ENCODE results near the gene ZBTB5.

Gene ZBTB5

DNA sequence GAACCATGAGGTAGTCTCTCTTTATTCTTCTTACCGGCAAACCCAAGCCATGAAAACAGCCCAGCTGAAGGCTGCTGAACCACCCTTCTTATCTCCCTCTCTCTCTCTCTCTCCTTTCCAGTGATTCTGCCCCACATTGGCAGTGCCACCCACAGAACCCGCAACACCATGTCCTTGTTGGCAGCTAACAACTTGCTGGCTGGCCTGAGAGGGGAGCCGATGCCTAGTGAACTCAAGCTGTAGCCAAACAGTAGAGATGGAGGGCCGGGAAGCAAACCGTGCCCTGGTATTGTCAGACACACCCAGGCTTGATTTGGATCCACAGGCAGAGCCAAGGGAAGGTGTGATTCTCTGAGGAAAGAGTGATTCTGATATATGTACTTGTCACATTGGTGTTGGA lies 28.7 kb downstream of the ZBTB5 start:
- no peak overlapping the region for H3K4me3 ChIP-seq (ENCODE audit: low read depth, low read length)
- no peak for DNase-seq (ENCODE audit: low read depth, low spot score)
- in situ Hi-C loops (cut with HindIII; ENCODE audit: low sequenced_read_pairs) = no loop called here
- TF ChIP-seq, protein P1, sequence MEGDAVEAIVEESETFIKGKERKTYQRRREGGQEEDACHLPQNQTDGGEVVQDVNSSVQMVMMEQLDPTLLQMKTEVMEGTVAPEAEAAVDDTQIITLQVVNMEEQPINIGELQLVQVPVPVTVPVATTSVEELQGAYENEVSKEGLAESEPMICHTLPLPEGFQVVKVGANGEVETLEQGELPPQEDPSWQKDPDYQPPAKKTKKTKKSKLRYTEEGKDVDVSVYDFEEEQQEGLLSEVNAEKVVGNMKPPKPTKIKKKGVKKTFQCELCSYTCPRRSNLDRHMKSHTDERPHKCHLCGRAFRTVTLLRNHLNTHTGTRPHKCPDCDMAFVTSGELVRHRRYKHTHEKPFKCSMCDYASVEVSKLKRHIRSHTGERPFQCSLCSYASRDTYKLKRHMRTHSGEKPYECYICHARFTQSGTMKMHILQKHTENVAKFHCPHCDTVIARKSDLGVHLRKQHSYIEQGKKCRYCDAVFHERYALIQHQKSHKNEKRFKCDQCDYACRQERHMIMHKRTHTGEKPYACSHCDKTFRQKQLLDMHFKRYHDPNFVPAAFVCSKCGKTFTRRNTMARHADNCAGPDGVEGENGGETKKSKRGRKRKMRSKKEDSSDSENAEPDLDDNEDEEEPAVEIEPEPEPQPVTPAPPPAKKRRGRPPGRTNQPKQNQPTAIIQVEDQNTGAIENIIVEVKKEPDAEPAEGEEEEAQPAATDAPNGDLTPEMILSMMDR (IDR thresholded peaks at IDR 0.05; ENCODE audit: low read depth, low read length) = no peak

DNA sequence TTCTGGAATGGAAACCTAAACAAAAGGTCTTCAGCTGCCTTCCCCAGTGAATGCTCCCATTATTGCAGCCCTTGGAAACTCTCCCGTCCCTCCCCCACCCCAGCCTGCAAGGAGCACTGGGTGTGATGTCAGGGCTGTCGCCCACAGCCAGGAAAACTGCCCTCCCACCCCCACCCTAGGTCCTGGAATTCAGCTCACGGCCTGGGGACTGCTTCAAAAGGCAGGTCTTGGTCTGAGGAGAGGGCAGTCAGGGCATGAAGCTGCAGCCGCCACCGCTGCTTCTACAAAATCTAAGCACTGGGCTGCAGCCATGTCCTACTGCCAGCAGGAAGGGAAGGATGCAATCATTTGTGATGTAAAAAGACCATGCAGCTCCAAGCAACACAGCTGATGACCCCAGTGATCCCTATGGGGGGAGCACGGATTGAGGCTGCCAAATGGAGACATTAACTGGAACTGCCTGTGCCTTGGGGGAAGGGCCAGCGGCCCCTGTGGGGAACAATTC lies 31.3 kb downstream of the ZBTB5 start:
- TF ChIP-seq, protein P1 (IDR thresholded peaks at IDR 0.05; ENCODE audit: low read depth, low read length) = no peak
- DNase-seq (ENCODE audit: low read depth, low spot score) = no peak
- in situ Hi-C loops (cut with HindIII; ENCODE audit: low sequenced_read_pairs) = no loop called here
- no peak overlapping the region for H3K4me3 ChIP-seq (ENCODE audit: low read depth, low read length)

DNA sequence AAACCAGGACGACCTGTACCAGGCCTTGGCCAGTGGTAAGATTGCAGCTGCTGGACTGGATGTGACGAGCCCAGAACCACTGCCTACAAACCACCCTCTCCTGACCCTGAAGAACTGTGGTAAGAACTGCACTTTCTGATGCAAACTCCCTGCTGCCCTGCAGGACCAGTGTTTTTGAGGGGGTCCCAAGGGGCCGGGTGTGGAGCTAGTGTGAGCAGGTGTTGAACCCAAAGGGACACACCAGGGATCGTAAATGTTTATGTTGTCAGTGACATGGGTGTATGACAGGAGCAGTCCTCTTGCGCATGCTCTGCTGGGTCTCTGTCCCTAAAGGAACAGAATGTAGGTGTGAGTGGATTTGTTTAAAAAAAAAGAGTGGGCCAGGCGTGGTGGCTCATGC lies 33.2 kb downstream of the ZBTB5 start:
- H3K4me3 ChIP-seq (ENCODE audit: low read depth, low read length) = no peak overlapping the region
- in situ Hi-C loops (cut with HindIII; ENCODE audit: low sequenced_read_pairs) = no loop called here
- no peak for DNase-seq (ENCODE audit: low read depth, low spot score)
- TF ChIP-seq, protein P1 (IDR thresholded peaks at IDR 0.05; ENCODE audit: low read depth, low read length) = no peak

GRCh38 chr9:37430841-37431597 lies 34.2 kb downstream of the ZBTB5 start:
- in situ Hi-C loops (cut with HindIII; ENCODE audit: low sequenced_read_pairs) = no loop called here

GRCh38 chr9:37429441-37430285 lies 35.6 kb downstream of the ZBTB5 start:
- H3K4me3 ChIP-seq (ENCODE audit: low read depth, low read length) = no peak overlapping the region
- TF ChIP-seq, protein P1 (IDR thresholded peaks at IDR 0.05; ENCODE audit: low read depth, low read length) = no peak
- no peak for DNase-seq (ENCODE audit: low read depth, low spot score)
- in situ Hi-C loops (cut with HindIII; ENCODE audit: low sequenced_read_pairs) = no loop called here

More at GRCh38 chr9:37430841-37431597, 34.2 kb downstream of the ZBTB5 start:
- TF ChIP-seq, protein P1 (IDR thresholded peaks at IDR 0.05; ENCODE audit: low read depth, low read length) = peak; percentile 37
- peak; percentile 35 for DNase-seq (ENCODE audit: low read depth, low spot score)
- H3K4me3 ChIP-seq (ENCODE audit: low read depth, low read length) = no peak overlapping the region

DNA sequence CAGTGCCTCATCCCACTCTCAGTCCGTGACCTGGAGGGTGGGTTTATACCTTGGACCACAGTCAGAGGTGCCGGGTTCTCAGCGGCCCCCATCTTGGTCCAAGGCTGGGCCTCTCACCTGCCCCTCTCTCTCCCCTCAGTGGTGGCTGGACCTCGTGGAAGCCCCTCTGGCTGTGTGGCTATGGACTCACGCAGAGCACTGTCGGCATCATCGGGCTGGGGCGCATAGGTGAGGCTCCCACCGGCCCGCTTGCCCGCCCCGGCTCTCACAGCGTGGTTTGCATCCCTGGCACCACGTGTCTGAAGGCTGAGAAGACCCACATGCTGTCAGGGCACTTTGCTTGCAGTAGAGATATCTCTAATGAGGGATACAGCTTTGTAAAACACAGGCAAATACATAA lies 36.9 kb downstream of the ZBTB5 start:
- in situ Hi-C loops (cut with HindIII; ENCODE audit: low sequenced_read_pairs) = no loop called here
- TF ChIP-seq, protein P1 (IDR thresholded peaks at IDR 0.05; ENCODE audit: low read depth, low read length) = no peak
- no peak overlapping the region for H3K4me3 ChIP-seq (ENCODE audit: low read depth, low read length)
- DNase-seq (ENCODE audit: low read depth, low spot score) = no peak
